NCI-H1417 (cell line): ENCODE measurements around the gene PTPN7.
"Not testable (repeated sequence)": the region's sequence is repeated elsewhere in the genome, so short reads cannot be mapped to it uniquely, and the experiment has no call there.

Experiments used
- DNase-seq, 3 experiments: peaks; one replicate each; lab custom pipeline; 2025; lab: John Stamatoyannopoulos, UW

Gene PTPN7

DNA sequence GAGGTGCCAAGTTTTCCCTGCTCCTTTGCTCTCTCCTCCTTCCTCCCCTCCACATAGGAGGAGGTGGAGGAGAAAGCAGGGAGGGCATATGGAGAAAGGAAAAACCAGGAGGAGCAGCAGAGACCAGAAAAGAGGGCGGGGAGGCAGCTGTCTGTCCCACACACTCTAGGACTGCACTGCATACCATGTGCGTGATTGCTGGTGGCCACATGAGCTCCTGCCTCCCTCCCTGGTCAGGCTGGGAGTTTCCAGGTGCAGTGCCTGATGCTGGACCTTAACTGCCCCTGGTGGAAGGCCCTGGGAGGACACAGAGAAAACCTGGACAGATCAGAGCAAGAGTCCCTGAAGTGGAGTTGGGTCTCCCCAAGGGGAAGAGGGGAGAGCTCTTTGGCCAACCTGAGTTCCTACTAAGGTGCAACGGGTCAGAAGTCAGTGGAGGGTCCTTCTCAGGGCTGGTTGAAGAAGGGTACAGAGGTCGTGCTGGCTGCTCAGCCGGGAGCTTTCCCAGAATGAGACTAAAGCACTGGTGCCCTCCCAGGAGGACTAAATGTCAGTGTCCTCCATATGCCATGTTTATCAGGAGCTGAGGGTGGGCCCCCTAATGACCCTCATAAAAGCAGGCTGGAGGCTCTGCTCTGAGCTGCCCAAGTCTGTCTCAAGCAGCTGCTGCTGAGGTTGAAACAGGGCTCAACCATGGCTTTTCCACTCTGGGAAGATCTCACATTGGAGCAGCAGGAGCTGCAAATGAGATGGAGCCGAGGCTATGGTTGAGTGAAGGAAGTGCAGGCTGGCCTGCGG lies 29.7 kb upstream of the PTPN7 start:
- DNase-seq = peak in 1 of 3 experiments; percentile 60

DNA sequence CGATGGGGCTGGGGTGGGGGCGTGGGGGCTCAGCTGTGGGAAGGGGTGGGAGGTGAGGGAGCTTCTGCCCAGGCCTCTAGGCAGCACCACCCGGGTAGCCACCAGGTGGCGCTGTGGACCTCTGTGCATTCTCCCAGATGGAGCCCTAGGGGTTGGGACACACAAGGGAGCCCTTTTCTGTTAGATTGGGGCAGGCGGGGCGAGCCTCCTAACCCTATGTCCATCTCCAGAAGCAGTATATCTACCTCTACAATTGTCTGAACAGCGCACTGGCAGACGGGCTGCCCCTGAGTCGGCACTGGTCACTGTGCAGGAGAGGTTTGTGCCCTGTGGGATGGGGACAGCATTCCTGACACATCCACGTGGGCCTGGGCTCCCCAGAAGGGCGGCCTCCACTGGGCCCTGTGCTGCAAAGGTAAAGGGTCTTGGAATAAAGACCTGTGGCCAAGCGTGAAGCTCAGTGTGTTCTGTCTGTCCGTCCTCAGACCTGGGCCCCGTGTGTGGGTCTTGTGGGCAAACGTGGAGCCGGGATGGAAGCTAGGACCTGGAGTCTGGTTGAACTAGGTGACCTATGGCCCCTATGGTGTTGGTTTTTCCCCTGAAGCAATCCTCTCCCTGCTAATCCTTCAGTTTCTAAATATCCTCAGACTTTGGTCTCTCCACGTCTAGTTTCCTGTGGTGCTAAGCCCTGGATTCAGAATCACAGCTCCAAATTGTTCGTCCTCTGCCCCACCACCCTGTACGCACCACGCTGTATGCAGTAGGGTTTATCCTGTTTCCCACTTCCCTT lies 28.8 kb upstream of the PTPN7 start:
- DNase-seq = peak; percentile 47 to 95 (median 71)

DNA sequence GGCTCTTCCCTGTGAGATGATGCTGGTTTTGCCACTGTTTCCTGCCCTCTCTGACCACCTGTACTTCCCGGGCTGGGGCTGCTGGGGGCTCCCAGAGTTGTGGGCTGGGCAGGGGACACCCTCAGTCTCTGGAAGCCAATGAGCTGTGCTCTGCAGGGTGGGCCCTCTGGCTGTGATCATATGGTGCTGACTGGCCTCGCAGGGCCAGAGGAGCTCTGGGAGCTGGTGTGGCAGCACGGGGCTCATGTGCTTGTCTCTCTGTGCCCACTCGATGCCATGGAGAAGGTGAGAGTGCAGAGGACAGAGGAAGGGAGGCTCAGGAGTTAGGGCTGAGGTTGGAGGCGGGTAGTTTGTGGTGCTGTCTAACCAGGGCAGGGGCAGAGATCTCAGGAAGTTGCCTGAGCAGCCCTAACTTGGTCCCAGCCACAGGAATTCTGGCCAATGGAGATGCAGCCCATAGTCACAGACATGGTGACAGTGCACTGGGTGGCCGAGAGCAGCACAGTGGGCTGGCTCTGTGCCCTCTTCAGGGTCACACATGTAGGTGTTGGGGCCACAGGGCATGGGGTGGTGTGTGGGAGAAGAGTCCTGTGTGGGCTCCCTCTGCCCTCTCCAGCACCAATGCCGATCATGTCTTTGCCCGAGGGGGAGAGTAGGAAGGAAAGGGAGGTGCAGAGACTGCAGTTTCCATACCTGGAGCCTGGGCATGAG lies 27.4 kb upstream of the PTPN7 start:
- DNase-seq = no peak

DNA sequence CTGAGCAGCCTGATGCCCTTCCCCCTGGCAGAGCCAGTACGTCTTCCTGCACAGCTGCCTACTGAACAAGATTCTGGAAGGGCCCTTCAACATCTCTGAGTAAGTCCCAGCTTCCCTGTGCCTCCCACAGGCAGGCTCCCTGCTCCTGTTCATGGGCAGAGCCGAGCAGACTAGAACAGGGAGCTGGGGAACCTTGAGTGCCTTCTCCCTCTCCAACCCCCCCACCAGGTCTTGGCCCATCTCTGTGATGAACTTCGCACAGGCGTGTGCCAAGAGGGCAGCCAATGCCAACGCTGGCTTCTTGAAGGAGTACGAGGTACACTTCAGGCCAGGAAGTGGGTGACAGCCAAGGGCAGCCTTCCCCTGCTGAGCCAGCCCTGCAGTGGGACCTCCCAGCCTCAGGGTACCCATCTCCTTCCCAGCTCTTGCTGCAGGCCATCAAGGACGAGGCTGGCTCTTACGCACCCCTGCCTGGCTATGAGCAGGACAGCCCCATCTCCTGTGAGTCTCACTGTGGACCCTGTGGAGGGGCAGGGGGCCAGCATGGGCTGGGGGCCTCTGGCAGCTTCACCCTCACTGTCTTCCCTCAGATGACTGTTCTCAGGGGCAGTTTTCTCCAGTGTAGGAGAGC lies 26.8 kb upstream of the PTPN7 start:
- no peak for DNase-seq

DNA sequence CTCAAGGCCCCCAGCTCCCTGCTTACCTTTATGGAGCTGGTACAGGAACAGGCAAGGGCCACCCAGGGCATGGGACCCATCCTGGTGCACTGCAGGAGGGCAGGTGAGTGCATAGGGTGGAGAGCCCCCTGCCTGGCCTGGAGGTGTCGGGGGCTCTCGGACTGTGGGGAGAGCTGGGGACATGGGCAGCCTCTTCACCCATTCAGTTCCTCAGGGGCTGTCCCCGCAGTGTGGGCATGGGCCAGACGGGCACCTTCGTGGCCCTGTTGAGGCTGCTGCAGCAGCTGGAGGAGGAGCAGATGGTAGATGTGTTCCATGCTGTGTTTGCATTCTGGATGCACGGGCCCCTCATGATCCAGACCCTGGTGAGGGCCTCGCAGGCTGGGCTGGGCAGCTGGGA lies 25.9 kb upstream of the PTPN7 start:
- no peak for DNase-seq

DNA sequence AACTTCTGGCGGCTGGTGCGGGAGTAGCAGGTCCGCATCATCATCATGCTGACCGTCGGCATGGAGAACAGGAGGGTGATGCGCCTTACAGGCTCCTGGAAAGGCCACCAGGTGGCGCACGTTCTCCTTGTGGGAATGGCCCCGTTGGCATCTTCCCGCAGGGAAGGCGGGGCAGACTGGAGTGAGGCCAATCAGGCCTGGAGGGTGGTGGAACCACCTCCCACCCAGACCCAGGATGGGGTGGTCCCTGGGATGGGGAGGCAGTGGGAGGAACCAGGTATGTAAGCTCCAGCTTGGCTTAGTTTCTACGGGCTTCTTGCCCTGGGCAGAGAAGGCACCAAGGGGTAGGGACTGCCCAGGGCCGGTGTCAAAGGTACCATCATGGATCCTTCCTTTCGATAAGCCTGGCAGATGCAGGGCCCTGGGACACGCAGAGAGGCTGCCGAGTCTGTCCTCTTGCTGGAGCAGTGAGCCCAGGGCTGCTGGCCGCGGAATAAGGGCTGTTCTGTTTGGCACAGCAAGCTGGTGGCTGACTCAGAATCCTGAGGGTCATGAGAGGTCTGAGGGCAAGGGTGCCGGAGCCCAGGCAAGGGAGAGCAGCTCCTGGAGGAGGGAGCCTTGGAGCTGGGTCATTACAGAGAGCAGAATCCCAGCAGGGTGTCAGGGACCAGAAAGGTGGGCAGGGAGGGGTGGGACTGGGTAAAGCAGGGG lies 24.5 kb upstream of the PTPN7 start:
- DNase-seq = peak; percentile 83 to 98 (median 91)

DNA sequence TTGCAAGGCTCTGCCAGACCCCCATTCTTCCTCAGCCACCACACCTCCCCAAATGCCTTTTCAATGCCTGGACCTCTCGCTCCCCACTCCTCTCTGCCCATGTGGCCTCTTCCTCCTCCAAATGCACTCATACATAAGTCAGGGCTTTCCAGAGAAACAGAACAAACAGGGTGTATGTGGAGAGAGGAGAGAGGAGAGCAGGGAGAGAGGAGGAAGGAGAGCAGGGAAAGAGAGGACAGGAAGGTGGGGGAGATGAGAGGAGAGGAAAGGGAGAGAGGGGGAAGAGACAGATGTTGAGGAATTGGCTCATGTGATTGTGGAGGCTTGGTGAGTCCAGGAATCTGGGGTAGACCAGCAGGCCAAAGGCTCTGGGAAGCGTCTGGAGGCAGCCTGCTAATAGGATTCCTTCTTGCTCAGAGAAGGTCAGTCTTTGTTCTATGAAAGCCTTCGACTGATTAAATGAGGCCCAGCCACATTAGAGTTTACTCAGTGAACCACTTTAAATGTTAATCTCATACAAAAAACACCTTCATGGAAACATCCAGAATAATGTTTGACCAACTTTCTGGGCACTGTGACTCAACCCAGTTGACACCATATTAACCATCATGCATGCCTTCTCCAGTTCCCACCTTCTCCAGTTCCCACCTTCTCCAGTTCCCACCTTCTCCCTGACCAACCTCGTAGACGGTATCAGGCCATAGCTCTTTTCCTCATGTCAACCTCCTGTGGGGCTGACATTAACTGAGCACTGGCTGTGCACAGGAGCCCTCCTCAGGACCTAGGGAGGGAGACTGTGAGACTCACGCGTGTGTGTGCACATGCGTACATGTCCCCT lies 21.9 kb upstream of the PTPN7 start:
- no peak for DNase-seq

DNA sequence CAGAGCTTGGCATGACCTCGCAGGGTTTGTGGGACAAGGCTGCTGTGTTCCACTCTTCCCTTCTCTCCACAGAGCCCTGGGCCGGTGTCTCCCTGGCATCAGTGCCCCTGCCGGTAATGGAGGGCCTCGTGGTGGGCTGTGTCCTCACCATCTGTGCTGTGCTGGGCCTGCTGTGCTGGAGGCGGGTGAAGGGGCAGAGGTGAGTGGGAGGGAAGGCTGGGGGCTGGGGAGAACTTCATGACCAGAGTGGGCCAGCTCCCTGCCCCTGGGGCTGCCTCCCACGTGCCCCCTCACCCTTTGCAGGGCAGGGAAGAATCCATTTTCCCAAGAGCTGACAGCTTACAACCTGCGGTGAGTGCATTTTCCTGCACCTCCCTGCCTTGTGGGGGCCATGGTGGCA lies 21.2 kb upstream of the PTPN7 start:
- DNase-seq = no peak

DNA sequence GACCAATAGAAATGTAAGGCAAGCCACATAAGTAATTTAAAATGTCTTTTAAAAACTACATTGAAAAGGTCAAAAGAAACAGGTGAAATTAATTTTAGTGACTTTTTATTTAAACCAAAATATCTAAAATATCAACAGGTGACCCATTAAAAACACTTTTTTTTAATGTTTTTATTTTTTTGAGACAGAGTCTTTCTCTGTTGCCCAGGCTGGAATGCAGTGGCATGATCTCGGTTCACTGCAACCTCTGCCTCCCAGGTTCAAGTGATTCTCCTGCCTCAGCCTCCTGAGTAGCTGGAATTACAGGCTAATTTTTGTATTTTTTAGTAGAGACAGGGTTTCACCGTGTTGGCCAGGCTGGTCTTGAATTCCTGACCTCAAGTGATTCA lies 20.3 kb upstream of the PTPN7 start:
- DNase-seq = not testable (repeated sequence)

DNA sequence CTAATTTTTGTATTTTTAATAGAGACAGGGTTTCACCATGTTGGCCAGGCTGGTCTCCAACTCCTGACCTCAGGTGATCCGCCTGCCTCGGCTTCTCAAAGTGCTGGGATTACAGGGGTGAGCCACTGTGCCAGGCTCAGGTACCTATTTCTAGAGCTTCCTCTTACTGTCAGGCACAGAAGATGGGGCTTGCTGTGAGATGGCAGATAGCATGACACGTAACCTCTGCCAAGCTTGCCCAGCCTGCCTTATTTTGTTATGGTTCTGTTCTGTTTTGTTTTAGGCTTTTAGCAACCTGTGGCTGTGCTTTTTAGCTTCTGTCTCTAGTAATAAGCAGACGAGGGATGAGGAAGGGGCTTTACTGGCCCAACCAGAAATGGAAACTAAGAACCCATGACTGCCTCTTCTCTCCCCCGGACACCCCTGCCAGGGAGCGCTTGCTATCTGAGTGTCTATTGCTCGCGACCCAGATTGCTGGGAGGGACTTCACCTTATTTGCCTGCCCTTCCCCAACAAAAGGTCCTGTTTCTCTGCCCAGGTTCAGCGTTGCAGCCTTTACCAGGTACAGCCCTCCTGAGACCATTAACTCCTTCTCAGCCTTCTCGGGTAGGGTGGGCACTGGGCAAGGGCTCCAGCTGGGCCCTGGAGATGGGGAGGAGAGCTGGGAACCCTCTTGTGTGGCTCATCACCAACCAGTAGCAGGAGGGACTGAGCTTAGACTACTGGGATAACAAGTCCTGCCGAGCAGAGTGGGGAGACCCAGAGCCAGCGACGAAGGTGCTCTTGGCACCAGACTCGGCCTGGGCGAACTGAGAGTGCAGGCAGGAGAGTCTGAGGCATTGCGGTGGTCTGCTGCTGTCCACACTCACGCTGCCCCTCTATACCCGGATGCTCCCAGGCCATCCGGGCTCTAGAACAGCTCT lies 19.7 kb upstream of the PTPN7 start:
- DNase-seq = no peak

DNA sequence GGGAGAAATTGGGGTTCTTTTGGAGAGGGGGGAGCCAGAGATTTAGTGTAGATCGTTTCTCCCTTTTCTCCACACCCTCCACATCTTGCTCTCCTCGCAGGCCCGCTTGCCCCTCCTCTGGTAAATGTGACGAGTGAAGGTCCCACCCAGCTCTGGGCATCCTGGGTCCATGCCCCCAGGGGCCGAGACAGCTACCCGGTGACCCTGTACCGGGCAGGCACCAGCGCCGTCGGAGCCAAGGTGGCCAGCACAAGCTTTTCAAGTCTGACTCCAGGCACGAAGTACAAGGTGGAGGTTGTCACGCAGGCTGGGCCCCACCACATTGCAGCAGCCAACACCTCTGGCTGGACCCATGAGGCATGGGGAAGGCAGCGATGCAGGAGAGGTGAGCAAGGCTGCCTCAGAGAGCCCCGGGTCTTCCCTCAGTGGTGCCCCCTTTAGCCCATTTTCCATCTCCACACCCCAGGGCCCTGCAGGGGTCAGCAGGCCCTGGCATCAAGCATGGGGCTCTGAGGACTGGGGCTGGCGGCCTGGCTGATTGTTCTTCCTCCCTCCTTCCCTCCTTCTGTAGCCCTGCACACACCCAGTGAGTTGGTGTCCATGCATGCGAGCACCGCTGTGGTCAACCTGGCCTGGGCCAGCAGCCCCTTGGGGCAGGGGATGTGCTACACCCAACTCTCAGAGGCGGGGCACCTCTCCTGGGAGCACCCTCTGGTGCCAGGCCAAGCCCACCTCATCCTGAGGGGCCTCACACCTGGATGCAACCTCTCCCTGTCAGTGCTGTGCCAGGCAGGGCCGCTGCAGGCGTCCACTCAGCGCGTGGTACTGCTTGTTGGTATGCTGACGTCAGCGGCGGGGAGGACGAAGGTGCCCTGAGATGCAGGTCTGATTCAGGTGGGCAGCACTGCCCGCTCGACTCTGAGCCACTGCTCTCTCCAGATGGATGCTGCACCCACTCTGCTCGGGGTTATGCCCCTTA lies 16.8 kb upstream of the PTPN7 start:
- DNase-seq = no peak

DNA sequence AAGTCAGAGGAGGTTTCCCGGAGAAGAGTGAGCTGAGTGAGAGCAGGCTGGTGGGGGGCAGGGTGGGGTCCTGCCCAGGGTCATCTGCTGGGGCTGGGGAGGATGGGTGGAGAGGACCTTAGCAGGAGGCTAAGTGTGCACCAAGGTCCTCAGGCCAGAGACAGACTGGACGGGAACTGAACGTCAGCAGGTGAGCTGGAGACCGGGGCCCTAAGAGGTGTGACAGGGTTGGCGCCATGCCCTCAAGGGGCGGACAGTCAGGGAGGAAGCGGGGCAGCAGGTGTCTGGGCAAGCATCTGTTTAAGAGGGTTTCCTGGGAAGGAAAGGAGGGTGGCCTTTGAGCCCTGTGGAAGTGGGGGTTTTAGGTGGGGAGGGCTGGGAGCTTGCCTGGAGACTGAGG lies 13.6 kb upstream of the PTPN7 start:
- no peak for DNase-seq

DNA sequence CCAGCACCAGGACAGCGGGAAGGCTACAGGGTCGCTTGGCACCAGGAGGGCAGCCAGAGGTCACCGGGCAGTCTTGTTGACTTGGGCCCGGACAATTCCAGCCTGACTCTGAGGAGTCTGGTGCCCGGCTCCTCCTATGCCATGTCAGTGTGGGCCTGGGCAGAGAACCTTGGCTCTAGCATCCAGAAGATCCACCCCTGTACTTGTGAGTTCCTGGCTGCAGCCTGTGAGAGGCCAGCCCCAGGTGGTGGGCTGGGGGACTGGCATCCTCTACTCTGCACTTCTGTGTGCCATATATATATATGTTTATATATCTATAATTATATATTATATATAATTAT lies 11.6 kb upstream of the PTPN7 start:
- DNase-seq = peak in 1 of 3 experiments; percentile 42

DNA sequence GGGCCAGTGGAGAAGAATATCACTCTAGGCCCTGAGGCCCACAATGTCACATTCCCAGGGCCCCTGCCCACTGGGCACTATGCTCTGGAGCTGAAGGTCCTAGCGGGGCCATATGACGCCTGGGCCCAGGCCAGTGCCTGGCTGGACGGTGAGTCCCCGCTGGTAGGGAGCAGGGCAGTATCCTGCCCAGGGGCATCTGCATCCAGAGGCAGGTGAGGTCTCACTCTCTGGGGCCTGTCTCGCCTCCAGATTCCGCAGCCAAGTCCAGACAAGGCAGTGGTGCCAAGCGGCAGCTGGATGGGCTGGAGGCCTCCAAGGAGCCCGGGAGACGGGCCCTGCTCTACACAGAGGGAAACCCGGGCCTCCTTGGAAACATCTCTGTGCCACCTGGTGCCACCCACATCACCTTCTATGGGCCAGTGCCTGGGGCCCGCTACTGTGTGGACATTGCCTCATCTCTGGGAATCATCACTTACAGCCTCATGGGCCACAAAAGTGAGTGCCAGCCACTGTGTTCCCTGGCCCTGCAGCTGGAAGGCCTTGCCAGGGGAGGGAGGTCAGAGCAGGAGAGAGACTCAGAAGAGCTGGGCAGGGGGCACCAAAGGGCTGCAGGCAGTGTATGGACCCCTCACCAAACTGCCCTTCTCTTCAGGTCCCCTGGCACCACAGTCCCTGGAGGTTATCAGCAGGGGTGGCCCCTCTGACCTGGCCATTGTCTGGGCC lies 11.1 kb upstream of the PTPN7 start:
- DNase-seq = no peak

DNA sequence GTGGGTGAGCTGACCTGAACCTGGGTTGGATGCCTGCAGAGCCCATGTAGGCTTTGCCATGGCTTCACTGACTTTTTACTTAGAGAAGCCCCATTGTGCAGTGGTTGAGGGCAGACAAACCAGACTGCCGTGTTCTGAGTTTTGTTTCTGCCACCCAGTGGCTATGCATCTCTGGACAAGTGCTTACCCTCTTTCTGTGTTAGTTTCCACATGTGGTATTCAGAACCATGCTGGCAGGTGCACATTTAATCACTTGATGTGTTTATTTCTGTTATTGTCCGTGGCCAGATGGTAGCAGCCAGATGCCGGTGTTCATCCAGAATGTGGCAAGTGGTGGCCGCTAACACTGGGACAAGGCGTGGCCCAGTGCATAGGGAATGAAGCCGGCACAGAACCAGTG lies 10.3 kb upstream of the PTPN7 start:
- DNase-seq = peak in 1 of 3 experiments; percentile 41

DNA sequence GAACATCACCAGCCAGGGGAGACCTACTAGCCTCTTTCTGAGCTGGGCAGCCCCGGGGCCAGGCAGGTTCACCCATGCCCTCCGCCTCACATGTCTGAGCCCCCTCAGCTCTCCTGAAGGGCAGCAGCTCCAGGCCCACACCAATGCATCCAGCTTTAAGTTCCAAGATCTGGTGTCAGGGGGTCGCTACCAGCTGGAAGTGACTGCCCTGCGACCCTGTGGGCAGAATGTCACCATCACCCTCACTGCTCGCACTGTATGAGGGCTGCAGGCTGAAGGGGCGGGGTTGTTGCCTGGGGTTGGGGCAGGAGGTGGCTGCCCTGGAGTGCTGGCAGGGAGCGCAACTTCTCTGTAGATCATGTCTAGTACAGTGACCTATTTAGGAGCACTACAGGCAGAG lies 8.5 kb upstream of the PTPN7 start:
- DNase-seq = no peak

DNA sequence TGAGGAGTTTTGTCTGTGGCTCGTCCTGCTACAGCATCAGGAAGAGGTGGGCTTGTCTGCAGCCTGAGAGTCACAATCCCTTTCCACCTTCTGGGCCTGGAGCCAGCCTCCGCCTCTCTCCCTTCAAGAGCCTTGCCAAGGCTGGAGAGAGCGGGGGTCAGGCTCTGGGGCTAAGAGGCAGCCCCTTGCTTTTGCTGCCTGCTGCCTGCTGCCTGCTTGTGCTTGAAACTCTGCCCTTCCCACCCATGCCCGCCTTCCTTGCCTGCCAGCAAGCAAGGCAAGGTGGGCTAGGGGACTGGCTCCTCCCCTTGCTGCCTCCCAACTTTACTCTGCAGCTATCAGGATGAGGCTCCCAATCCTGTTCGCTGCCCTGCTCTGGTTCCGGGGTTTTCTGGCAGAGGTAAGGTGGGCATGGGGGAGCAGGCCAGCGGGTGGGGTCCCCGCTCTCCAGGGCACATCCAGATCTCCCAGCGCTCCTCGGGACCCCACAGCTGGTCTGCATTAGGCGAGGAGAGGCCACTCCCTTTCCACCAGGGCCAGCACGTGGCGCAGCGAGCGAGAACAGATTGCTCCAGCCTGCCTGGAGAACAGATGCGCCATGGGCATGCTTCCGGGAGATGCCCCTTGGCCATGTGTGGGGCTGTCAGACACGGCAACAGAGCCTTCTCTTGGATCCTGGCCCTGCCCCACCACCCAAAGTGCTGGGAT lies 7.5 kb upstream of the PTPN7 start:
- DNase-seq = no peak
